Measurements from ENCODE around the gene CCDC9. TPM values are rescaled to one million over a fixed set of nuclear protein-coding genes. Genes with fewer than 3 reads are reported as not detected.
"Not testable (repeated sequence)": the region's sequence is repeated elsewhere in the genome, so short reads cannot be mapped to it uniquely, and the experiment has no call there.

Gene CCDC9
- total RNA-seq, 2 experiments from 2014 or later, result 28.4 to 29.3 TPM

DNA sequence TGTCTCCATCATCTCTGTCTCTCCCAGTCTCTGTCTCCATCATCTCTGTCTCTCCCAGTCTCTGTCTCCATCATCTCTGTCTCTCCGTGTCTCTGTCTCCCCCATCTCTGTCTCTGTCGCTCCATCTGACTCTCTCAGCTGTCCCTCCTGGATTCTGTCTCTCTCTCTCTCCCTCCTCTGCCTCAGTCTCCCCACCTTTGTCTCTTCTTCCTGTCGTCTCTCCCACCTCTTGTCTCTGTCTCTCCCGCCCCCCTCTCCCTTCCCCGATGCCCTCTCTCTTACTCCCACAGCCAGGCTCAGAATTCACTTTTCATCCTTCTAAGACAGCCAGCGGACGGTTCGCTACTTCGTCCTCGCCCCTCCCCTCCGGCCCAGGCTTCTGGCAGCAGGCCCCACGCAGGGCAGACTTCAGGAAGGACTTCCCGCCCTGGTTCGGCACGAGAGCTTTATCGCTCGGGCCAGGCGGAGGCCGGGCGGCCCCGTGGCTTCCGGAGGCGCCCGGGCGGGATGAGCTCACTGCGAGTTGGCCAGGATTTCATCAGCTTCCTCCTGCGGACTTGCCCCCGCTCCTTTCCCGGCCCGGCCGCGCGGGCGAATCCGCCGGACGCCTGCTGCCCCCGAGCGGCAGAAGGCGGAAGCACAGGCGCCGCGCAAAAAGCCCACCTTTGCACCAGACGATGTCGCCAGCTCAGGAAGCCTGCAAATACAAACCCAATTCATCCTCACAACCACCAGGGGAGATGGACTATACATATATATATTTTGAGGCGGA lies 12.4 kb upstream of the CCDC9 start:
- DNase-seq, result peak; percentile 98
- H3K4me1 Mint-ChIP-seq, result peaks cover 25% of the 10 kb centered on the region
- no peaks in the 10 kb centered on the region for H3K27me3 Mint-ChIP-seq
- peak overlapping the region; percentile 99 for H3K27ac Mint-ChIP-seq
- peak overlapping the region; percentile 93 for H3K4me3 Mint-ChIP-seq
- peaks cover 6% of the 10 kb centered on the region for H3K36me3 Mint-ChIP-seq
- no peaks in the 10 kb centered on the region for H3K9me3 Mint-ChIP-seq

DNA sequence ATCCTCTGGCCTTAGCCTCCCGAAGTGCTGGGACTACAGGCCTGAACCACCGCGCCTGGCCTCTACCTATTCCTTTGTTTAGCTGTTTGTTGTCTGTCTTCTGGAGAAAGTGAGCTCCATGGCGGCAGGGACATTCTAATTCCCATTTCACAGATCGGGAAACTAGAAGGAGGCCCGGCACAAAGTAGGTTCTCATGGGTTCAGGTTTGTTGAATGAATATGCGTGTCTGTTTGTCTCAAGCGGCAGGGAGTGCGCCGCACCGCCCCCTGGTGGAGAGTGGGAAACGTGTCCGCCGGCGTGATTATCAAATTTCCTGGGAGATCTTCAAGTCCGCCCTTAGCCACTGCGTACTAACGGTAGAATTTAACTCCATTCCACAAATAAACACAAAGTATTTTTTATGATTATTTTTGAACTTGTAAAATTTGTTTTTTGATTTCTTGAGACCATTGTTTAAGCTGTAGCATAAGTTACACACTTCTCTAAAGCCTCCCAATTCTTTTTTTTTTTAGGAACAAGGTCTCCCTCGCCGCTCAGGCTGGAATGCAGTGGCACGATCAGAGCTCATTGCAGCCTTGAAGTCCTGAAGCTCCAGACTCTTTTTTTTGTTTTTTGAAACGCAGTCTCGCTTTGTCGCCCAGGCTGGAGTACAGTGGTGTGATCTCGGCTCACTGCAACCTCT lies 8.9 kb upstream of the CCDC9 start:
- peak; percentile 79 for DNase-seq
- H3K27ac Mint-ChIP-seq, result peak overlapping the region; percentile 57
- peaks cover 6% of the 10 kb centered on the region for H3K36me3 Mint-ChIP-seq
- H3K4me3 Mint-ChIP-seq, result no peak overlapping the region
- no peaks in the 10 kb centered on the region for H3K9me3 Mint-ChIP-seq
- no peaks in the 10 kb centered on the region for H3K27me3 Mint-ChIP-seq
- H3K4me1 Mint-ChIP-seq, result peaks cover 20% of the 10 kb centered on the region

DNA sequence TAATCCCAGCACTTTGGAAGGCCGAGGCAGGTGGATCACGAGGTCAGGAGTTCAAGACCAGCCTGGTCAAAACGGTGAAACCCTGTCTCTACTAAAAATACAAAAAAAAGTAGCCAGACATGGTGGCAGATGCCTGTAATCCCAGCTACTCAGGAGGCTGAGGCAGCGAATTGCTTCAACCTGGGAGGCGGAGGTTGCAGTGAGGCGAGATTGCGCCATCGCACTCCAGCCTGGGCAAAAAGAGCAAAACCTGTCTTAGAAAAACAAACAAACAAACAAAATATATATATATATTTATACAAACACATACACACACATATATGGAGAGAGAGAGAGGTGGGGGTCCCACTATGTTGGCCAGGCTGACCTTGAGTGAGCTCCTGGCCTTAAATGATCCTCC lies 3.3 kb upstream of the CCDC9 start:
- not testable (repeated sequence) for H3K27ac Mint-ChIP-seq

DNA sequence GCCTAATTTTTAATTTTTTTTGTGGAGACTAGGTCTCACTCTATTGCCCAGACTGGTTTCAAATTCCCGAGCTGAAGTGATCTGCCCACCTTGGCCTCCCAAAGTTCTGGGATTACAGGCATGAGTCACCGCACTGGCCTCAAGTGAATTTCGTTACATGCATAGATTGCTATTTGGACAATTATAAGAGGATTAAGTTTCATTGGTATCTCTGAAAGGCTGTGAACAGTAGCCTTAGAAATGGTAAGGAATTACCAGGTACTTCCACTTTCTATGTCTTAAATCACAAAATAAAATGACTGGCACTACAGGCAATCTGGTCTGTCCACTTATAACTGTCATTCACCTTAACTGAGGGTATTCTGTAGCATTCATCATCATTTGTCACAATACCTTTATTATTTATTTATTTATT lies 2.9 kb upstream of the CCDC9 start:
- DNase-seq, result no peak
- H3K27me3 Mint-ChIP-seq, result no peaks in the 10 kb centered on the region
- no peak overlapping the region for H3K4me3 Mint-ChIP-seq
- H3K27ac Mint-ChIP-seq, result no peak overlapping the region
- H3K36me3 Mint-ChIP-seq, result peaks cover 7% of the 10 kb centered on the region
- peaks cover 13% of the 10 kb centered on the region for H3K4me1 Mint-ChIP-seq
- no peaks in the 10 kb centered on the region for H3K9me3 Mint-ChIP-seq

More for the DNA sequence above, 3.3 kb upstream of the CCDC9 start:
- not testable (repeated sequence) for DNase-seq, H3K27me3 Mint-ChIP-seq, H3K36me3 Mint-ChIP-seq, H3K4me3 Mint-ChIP-seq, H3K9me3 Mint-ChIP-seq
- peaks cover 11% of the 10 kb centered on the region for H3K4me1 Mint-ChIP-seq

DNA sequence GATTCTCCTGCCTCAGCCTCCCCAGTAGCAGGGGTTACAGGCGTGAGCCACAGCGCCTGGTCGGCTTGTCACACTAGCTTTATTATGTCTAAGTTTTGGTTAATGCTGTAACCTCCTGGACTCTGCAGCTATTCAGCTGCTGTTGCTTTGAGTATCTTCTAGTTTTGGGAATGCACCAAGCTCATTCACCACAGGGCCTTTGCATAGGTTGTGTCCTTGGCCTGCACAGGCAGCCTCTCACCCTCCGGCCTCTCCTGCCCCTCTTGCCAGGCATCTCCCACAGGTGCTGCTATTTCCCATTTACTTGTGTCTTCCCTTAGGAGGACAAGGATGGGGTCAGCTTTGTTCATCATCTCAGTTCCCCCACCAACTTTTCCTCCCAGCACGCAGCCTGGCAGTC lies 2.4 kb upstream of the CCDC9 start:
- H3K27ac Mint-ChIP-seq, result no peak overlapping the region

DNA sequence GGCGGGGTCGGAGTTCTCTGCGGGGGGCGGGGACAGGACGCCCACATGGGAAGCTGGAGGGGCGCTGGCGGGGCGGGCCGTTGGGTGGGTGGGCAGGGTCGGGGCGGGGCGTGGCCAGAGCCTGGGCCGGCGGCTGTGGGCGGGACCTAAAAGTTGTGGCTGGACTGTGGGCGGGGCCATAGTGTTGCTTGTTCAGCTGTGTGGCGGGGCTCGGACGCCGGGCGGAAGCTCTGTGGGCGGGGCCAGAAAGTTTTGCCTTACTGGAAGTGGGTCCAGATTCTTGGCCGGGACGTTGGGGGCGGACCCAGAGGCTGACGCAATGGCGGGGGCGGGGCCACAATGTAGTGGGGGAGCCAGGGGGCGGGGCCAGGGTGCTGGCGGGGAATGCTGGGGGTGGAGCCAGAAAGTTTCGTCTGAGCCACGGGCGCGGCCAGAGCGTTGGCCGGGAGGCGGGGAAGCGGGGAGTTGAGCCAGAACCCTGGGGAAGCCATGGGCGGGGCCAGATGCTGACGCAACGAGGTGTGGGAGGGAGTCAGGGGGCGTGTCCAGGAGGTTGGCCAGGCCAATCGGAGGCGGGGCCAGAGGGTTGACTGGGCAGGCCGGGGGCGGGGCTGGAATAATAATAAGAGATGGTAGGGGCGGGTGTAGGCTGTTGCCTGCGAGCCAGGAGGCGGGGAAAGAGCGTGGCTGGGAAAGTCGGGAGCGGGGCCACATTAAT lies 527 bp downstream of the CCDC9 start:
- no peaks in the 10 kb centered on the region for H3K27me3 Mint-ChIP-seq
- H3K9me3 Mint-ChIP-seq, result no peaks in the 10 kb centered on the region
- peak; percentile 100 for DNase-seq
- peak overlapping the region; percentile 92 for H3K27ac Mint-ChIP-seq
- H3K36me3 Mint-ChIP-seq, result peaks cover 24% of the 10 kb centered on the region
- peak overlapping the region; percentile 91 for H3K4me3 Mint-ChIP-seq
- H3K4me1 Mint-ChIP-seq, result peaks cover 24% of the 10 kb centered on the region

More for the DNA sequence above, 2.4 kb upstream of the CCDC9 start:
- Mint-ChIP-seq H3K4me3 (no peak overlapping the region), H3K9me3 (no peaks in the 10 kb centered on the region), H3K4me1 (peaks cover 18% of the 10 kb centered on the region), H3K36me3 (peaks cover 7% of the 10 kb centered on the region), H3K27me3 (no peaks in the 10 kb centered on the region)
- no peak for DNase-seq

DNA sequence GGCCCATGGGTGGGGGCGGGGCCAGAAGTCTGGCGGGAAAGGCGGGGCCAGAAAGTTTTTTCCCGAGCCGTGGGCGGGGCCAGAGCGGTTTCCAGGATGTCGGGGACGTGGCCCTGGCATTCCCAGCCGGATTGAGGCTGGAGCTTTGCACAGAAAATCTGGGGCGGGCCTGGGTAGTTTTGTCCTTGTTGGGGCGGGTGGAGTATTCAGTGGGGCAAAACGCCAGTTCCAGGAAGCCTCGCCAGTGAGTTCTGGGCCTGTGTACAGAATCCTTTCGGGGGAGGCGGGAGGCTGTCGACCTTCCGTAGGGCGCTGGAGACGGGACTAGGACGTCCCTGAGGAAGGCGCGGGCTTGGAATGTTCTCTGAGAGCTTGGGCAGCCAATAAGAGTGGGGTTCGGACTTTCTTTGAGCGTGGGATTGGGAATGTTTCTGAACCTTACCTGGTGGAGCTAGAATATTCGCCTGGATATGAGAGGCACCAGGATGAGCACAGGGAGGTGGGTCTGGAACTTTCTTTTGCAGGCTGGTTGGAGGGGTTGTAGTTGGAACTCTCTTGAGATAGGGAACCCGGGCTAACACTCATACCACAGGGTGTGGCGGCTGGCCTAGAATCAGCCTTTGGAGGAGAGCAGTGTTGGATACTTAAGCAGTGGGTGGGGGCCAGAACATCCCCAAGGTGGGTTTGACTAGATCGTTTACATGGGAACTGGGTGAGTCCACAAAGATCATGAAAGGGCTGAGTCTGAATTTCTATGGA lies 1.3 kb downstream of the CCDC9 start:
- Mint-ChIP-seq H3K27me3 (no peaks in the 10 kb centered on the region), H3K9me3 (no peaks in the 10 kb centered on the region), H3K4me3 (peak overlapping the region; percentile 91), H3K4me1 (peaks cover 24% of the 10 kb centered on the region), H3K36me3 (peaks cover 28% of the 10 kb centered on the region), H3K27ac (peak overlapping the region; percentile 92)
- no peak for DNase-seq

DNA sequence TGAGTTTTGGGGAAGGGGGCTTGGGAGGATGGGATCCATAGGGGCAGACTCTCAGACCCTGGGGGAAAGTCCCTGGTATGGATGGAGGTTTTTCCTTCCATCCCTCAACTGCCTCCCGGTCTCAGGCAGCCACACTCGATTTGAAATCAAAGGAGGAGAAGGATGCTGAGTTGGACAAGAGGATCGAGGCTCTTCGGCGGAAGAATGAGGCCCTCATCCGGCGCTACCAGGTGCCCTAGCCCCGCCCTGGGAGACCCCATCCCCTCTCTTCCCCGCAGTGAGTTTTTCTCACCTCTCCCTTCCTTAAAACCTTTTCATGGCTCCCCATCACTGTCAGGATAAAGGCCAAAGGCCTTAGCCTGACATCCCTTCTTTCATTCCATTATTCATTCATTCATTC lies 2.1 kb downstream of the CCDC9 start:
- peak overlapping the region; percentile 91 for H3K4me3 Mint-ChIP-seq
- H3K27me3 Mint-ChIP-seq, result no peaks in the 10 kb centered on the region
- no peak for DNase-seq
- H3K9me3 Mint-ChIP-seq, result no peaks in the 10 kb centered on the region
- peaks cover 28% of the 10 kb centered on the region for H3K36me3 Mint-ChIP-seq
- no peak overlapping the region for H3K27ac Mint-ChIP-seq
- H3K4me1 Mint-ChIP-seq, result peaks cover 24% of the 10 kb centered on the region

DNA sequence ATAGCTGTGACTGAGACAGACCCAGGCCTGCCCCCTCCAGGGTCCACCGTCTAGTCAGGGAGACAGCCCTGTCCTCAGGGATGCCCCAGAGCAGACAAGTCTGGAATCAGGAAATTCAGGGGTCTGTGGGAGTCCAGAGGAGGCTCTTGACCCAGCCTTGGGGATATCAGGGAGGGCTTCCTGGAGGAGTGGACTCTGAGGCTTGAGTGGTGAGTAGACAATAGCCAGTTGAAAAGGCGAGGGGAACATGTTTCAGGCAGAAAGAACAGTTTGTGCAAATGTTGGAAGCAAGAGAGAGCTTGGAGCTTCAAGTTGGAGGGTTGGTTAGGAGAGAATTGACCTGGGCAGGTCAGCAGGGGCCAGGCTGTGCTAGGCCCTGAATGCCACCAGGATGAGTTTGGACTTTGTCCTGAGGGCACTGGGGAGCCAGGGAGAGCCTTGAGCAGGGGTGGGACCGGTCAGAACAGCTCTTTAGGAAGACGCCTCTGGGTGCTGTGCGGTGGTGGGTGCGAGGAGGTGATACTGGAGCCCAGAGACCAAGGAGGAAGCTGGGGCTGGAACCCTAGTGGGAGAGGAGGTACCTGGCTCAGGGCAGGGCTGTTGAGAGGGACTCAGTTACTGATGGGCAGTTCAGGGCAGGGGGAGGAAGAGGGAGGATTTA lies 2.7 kb downstream of the CCDC9 start:
- DNase-seq, result no peak
- H3K36me3 Mint-ChIP-seq, result peaks cover 28% of the 10 kb centered on the region
- no peaks in the 10 kb centered on the region for H3K27me3 Mint-ChIP-seq
- no peaks in the 10 kb centered on the region for H3K9me3 Mint-ChIP-seq
- peaks cover 24% of the 10 kb centered on the region for H3K4me1 Mint-ChIP-seq
- no peak overlapping the region for H3K27ac Mint-ChIP-seq
- peak overlapping the region; percentile 50 for H3K4me3 Mint-ChIP-seq

DNA sequence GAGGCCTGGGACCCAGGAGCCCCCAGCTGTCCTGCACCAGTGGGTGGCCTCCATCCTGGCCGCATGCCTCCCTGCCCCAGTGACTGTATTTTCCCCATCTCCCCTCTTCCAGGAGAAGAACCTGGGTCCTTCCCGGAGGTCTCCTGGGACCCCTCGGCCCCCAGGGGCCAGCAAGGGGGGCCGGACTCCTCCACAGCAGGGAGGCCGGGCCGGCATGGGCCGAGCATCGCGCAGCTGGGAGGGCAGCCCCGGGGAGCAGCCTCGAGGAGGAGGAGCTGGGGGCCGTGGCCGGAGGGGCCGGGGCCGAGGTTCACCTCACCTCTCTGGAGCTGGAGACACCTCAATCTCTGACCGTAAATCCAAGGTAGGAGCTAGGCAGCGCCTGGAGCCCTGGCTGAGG lies 4.2 kb downstream of the CCDC9 start:
- peaks cover 35% of the 10 kb centered on the region for H3K36me3 Mint-ChIP-seq

DNA sequence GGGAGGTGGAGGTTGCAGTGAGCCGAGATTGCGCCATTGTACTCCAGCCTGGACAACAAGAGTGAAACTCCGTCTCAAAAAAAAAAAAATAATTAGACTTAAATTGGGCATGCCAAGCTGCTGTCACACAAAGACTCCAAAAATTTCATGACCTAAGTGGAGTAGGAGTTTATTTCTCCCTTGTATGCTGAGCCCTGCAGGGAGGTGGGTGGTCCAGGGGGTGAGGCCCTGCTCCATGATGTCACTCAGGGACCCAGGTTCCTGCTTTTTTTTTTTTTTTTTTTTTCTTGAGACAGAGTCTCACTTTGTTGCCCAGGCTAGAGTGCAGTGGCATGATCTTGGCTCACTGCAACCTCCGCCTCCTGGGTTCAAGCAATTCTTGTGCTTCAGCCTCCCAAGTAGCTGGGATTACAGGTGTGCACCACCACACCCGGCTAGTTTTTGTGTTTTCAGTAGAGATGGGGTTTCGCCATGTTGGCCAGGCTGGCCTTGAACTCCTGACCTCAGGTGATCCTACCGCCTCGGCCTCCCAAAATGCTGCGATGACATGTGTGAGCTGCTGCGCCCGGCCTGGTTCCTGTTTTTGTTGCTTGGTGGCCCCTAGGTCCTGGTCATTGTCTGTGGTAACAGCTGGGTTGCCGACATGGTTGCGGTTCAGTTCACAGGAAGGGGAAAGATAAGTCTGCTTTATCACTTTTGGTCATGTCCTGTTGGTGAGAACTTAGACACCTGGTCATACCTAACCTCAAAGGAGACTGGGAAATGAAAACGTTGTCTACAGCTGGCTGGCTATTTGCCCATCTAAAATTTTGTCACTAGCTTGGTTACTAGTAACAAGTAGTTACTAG lies 5.8 kb downstream of the CCDC9 start:
- DNase-seq, H3K27me3 Mint-ChIP-seq, H3K9me3 Mint-ChIP-seq, H3K27ac Mint-ChIP-seq, H3K4me3 Mint-ChIP-seq: not testable (repeated sequence)
- Mint-ChIP-seq H3K4me1 (peaks cover 20% of the 10 kb centered on the region), H3K36me3 (peaks cover 39% of the 10 kb centered on the region)

More for the DNA sequence above, 4.2 kb downstream of the CCDC9 start:
- Mint-ChIP-seq H3K4me1 (peaks cover 24% of the 10 kb centered on the region), H3K27ac (no peak overlapping the region), H3K4me3 (no peak overlapping the region), H3K9me3 (no peaks in the 10 kb centered on the region), H3K27me3 (no peaks in the 10 kb centered on the region)
- no peak for DNase-seq

DNA sequence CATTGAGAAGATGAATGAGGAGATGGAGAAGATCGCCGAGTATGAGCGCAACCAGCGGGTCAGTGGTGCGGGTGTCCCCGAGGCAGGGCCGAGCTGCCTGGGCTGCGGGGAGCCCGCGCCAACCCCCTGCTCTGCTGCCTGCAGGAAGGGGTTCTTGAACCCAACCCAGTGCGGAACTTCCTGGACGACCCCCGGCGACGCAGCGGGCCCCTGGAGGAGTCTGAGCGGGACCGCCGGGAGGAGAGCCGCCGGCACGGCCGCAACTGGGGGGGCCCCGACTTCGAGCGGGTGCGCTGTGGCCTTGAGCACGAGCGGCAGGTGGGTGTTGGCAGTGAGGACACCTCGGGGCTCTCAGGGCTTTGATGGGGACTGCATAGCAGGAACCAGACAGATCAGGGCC lies 8.3 kb downstream of the CCDC9 start:
- Mint-ChIP-seq H3K4me3 (no peak overlapping the region), H3K9me3 (no peaks in the 10 kb centered on the region), H3K27ac (no peak overlapping the region), H3K4me1 (peaks cover under 1% of the 10 kb centered on the region), H3K36me3 (peaks cover 27% of the 10 kb centered on the region), H3K27me3 (no peaks in the 10 kb centered on the region)
- DNase-seq, result no peak

DNA sequence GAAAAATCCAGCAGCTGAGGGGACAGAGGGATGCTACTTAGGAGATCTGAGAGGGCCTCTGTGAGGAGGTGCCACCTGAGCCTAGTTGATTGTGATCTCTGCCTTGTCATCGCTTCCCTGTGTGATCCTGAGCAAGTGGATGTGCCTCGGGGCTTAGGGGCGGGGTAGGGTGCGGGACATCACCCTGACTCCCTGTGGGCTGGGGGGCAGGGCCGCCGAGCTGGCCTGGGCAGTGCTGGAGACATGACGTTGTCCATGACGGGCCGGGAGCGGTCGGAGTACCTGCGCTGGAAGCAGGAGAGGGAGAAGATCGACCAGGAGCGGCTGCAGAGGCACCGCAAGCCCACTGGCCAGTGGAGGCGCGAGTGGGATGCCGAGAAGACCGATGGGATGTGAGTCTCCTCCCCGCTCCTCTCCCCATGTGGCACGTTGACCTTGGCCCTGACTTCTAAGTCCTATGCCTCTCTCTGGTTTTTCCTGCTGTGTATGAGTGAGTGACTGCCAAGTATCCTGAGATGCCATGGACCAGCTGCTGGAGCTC lies 10.1 kb downstream of the CCDC9 start:
- peaks cover 17% of the 10 kb centered on the region for H3K36me3 Mint-ChIP-seq
- no peak overlapping the region for H3K4me3 Mint-ChIP-seq
- no peak overlapping the region for H3K27ac Mint-ChIP-seq
- no peaks in the 10 kb centered on the region for H3K4me1 Mint-ChIP-seq
- H3K9me3 Mint-ChIP-seq, result no peaks in the 10 kb centered on the region
- H3K27me3 Mint-ChIP-seq, result no peaks in the 10 kb centered on the region
- DNase-seq, result no peak

All from activated naive CD8-positive, alpha-beta T cell treated with anti-CD3 and anti-CD28 coated beads for 36 hours (primary cell).